Mononuclear cell (primary cell): ENCODE measurements around the gene STMN1. TPM values are rescaled to one million over a fixed set of nuclear protein-coding genes. Genes with fewer than 3 reads are reported as not detected.

Experiments used
- H3K27me3 ChIP-seq: 2 replicates; pipeline ENCODE4 v1.6.0; 2011; ENCODE audit warnings: low read length, control low read depth; ENCODE audit not compliant: insufficient read depth
- H3K4me1 ChIP-seq: 2 replicates; pipeline ENCODE4 v1.5.1; 2011; ENCODE audit warnings: mild to moderate bottlenecking, low read length, control low read depth; ENCODE audit not compliant: insufficient read depth
- H3K4me3 ChIP-seq: 2 replicates; pipeline ENCODE4 v1.5.1; 2011; ENCODE audit warnings: mild to moderate bottlenecking, low read length, moderate library complexity
- H3K9me3 ChIP-seq: 2 replicates; pipeline ENCODE4 v1.5.1; 2011; ENCODE audit warnings: low read depth, mild to moderate bottlenecking, control low read depth, low read length
- total RNA-seq: library from RNA; depleted of rRNA; stranded (reverse); fragments of >200 nt; gene quantifications from one replicate; pipeline ENCODE4 v1.2.3, GENCODE V29; 2012

Gene STMN1
- total RNA-seq, 1 donor: 6.4 TPM

DNA sequence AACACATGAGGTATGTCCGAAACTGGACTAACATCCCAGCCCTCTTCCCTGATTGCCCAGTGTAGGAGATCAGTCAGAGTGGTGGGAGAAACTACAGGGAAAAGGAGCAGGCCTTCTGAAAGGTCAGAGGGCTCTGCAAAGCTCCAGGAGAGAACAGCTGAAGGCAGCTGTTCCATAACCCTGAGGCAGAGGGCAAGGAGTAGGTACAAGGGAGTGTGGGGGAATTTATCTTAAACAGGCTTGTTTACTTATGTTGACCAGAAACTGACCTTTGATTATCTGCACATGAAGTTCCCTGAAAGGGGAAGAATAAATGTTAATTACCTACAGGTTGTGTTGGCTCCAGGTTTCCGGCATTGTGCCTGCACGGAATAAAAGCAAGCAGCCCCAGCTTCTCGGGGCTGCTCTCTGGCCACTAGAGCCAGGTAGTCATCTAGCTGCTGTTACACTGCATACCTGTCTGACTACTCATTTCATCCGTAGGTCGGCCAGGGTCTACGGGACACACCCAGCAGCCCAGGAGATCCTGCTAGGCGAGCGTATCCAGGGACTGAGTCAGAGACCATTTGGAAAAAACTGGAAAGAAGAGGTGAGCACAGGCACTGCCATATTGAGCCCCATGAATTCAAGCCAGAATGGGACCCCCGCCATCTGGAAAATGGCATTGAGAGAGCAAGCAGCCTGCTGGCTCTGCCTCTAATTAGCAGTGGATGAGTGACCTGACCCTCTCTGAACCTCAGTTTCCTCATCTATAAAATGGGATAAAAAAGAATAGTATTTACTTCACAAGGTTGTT, 15.8 kb downstream of the STMN1 start:
- H3K4me3 ChIP-seq: no peak overlapping the region
- H3K4me1 ChIP-seq: peaks cover 9% of the 10 kb centered on the region
- H3K9me3 ChIP-seq: no peaks in the 10 kb centered on the region
- no peaks in the 10 kb centered on the region for H3K27me3 ChIP-seq

- no peak overlapping the region for H3K4me3 ChIP-seq
- no peaks in the 10 kb centered on the region for H3K27me3 ChIP-seq
- H3K9me3 ChIP-seq: no peaks in the 10 kb centered on the region
- peaks cover 5% of the 10 kb centered on the region for H3K4me1 ChIP-seq
These were observed 16.7 kb downstream of the STMN1 start for GRCh38 chr1:25889470-25889869.

- Histone ChIP-seq H3K4me1 (peaks cover 5% of the 10 kb centered on the region), H3K27me3 (no peaks in the 10 kb centered on the region), H3K4me3 (no peak overlapping the region), H3K9me3 (no peaks in the 10 kb centered on the region)
These were observed 17.7 kb downstream of the STMN1 start for GRCh38 chr1:25888426-25888987.

GRCh38 chr1:25885602-25886001, 20.6 kb downstream of the STMN1 start:
- no peaks in the 10 kb centered on the region for H3K9me3 ChIP-seq
- H3K27me3 ChIP-seq: no peaks in the 10 kb centered on the region
- H3K4me1 ChIP-seq: no peaks in the 10 kb centered on the region
- H3K4me3 ChIP-seq: no peak overlapping the region

- Histone ChIP-seq H3K4me1 (peaks cover 4% of the 10 kb centered on the region), H3K9me3 (no peaks in the 10 kb centered on the region), H3K4me3 (no peak overlapping the region), H3K27me3 (no peaks in the 10 kb centered on the region)
These were observed 25.0 kb downstream of the STMN1 start for GRCh38 chr1:25881266-25881665.

DNA sequence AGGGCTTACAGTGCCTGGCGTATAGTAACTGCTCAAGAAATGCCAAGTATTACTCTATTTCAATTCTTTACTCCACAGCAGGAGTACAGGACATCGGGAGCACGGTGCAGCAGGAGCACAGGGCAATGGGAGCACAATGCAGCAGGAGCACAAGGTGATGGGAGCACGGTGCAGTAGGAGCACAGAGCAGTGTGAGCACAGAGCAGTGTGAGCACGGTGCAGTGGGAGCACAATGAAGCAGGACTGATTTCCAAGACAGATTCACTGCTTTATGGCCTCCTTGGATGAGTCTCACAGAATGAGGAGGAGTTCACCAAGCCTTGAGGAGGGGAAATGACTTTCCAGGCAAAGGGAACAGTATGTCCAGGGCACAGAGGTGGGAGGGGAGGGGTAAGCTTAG, 25.7 kb downstream of the STMN1 start:
- no peaks in the 10 kb centered on the region for H3K9me3 ChIP-seq
- no peak overlapping the region for H3K4me3 ChIP-seq
- H3K27me3 ChIP-seq: no peaks in the 10 kb centered on the region
- peaks cover 11% of the 10 kb centered on the region for H3K4me1 ChIP-seq

DNA sequence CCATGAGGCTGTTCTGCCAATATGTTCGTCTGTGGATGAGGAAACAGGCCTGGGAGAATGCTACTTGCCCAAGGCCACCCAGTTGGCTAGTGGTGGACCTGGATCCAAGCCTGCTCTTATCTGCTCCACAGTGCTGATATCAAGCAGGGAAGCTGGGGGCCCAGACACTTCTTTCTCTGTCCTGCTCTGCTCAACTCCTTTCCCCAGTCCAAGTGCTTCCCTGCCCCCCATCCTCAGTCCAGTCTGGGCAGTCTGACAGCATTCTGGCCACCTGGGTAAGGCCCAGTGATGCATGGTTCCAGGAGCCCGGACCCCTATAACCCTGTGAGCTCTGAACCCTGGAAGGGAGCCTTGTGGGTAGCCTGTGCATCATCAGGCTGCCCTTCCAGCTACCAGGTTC, 26.5 kb downstream of the STMN1 start:
- Histone ChIP-seq H3K4me1 (peaks cover 17% of the 10 kb centered on the region), H3K27me3 (no peaks in the 10 kb centered on the region), H3K9me3 (no peaks in the 10 kb centered on the region), H3K4me3 (no peak overlapping the region)

- H3K27me3 ChIP-seq: no peaks in the 10 kb centered on the region
- no peak overlapping the region for H3K4me3 ChIP-seq
- H3K9me3 ChIP-seq: no peaks in the 10 kb centered on the region
- peaks cover 23% of the 10 kb centered on the region for H3K4me1 ChIP-seq
These were observed 27.5 kb downstream of the STMN1 start for GRCh38 chr1:25878690-25879089.

- peaks cover 38% of the 10 kb centered on the region for H3K4me1 ChIP-seq
- no peaks in the 10 kb centered on the region for H3K9me3 ChIP-seq
- no peaks in the 10 kb centered on the region for H3K27me3 ChIP-seq
- H3K4me3 ChIP-seq: no peak overlapping the region
These were observed 29.1 kb downstream of the STMN1 start for GRCh38 chr1:25877155-25877554.

- H3K4me1 ChIP-seq: peaks cover 42% of the 10 kb centered on the region
- H3K9me3 ChIP-seq: no peaks in the 10 kb centered on the region
- no peaks in the 10 kb centered on the region for H3K27me3 ChIP-seq
These were observed 29.5 kb downstream of the STMN1 start for GRCh38 chr1:25876693-25877077.

DNA sequence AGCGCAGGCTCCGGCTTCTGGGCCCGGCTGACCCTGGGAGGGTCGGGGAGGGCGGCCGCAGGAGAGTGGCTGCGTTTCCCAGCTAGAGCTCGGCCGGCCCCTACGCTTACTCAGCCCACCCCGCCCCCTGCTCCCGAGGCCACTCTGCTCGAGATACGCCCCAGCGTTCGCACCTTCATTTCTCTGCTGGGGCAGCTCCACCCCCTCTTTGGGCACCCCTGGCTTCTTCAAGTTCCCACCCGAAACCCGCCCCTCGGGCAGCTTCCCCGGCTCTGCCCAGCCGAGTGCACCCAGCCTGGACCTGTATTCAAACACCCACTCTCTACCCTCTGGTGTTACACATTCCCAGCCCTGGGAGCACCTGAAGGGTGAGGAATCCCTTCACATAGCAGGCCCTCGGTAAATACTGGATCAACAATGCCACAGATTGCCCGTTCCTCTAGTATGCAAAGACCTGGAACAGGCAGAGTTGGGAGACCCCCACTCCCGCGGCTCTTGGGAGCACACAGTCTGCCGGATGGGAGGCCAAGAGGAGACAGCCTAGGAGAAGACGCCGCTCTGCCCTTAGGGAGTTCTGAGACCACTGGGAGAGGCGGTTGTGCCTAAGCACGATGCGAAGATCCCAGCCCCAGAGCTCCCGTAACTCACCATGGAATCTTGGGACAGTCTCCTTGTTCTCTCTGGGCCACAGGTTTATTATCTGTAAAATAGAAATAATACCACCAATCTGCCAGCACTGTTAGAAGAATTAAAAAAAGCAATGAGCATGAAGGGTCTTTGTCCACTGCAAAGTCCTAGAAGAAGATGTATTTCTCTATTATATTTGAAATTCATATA, 30.1 kb downstream of the STMN1 start:
- Histone ChIP-seq H3K9me3 (no peaks in the 10 kb centered on the region), H3K27me3 (no peaks in the 10 kb centered on the region), H3K4me1 (peaks cover 49% of the 10 kb centered on the region), H3K4me3 (peak overlapping the region; percentile 44)

More at GRCh38 chr1:25876693-25877077, 29.5 kb downstream of the STMN1 start:
- H3K4me3 ChIP-seq: no peak overlapping the region

GRCh38 chr1:25875154-25875855, 30.9 kb downstream of the STMN1 start, which contains the start of gene PAQR7:
PAQR7 (minus strand) TSS chr1:25875708; CDS start chr1:25863839, 11,869 bp downstream.
- peaks cover 55% of the 10 kb centered on the region for H3K4me1 ChIP-seq
- peak within 1 kb of the TSS; percentile 44 for H3K4me3 ChIP-seq
- no peaks in the 10 kb centered on the region for H3K9me3 ChIP-seq
- H3K27me3 ChIP-seq: no peaks in the 10 kb centered on the region

- H3K4me1 ChIP-seq: peaks cover 56% of the 10 kb centered on the region
- H3K4me3 ChIP-seq: peak overlapping the region; percentile 44
- H3K9me3 ChIP-seq: no peaks in the 10 kb centered on the region
- no peaks in the 10 kb centered on the region for H3K27me3 ChIP-seq
These were observed 31.5 kb downstream of the STMN1 start for GRCh38 chr1:25874635-25875153.

DNA sequence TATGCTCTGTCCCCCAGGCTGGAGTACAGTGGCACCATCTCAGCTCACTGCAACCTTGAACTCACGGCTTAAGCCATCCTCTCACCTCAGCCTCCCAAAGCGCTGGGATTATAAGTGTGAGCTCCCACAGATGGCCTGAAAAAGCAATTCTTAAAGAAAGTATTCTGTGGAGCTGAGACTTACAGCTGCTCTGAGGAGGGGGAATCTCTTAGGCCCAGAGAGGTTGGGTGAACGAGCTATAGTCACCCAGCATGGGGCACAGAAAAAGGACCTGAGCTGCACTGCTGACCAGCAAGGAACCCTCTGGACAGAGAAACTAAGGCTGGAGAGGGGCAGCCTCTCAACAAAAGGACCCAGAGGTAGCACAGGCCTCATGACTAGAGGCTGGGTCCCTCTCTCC, 32.0 kb downstream of the STMN1 start:
- Histone ChIP-seq H3K27me3 (no peaks in the 10 kb centered on the region), H3K4me3 (no peak overlapping the region), H3K4me1 (peaks cover 56% of the 10 kb centered on the region), H3K9me3 (no peaks in the 10 kb centered on the region)
